DMS 273 (cell line): ENCODE results near the gene ETV6.

ENCODE experiments used
- DNase-seq: peaks from one replicate; lab custom pipeline; 2025; ENCODE audit not compliant: unreplicated experiment; lab: John Stamatoyannopoulos, UW

ETV6 gene

DNA sequence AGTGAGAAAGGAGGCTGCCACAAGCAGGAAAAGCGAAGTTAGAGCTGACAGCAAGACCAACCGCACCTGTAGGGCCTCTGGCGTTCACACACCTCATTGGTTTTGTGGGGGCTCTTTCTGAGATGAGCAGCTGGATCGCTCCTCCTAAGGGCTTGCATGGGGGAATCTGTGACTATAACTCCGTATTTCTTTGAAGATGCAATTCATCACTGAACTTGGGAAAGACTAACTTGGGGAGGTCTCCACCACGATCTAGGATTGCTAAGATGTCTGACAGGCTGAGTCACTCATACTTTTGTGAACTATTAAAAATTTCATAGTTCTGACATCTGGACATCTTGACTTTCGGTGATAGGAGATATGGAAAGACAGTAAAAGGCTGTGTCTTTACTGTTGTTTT is 173.6 kb downstream of the ETV6 start:
- DNase-seq, result no peak

DNA sequence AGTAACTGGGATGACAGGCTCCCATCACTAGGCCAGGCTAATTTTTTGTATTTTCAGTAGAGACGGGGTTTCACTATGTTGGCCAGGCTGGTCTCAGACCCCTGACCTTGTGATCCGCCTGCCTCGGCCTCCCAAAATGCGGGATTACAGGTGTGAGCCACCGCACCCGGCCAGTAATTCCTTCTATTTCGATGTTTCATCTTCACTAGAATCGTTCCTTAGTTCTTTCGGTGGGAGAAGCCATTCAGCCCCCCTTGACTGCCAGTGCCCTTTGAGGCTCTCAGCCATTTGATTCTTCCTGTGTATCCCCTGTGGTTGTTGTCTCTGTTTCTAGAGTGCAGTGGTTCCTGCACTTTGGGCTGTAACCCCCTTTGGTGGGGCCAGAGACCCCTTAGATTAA is 174.1 kb downstream of the ETV6 start:
- no peak for DNase-seq

DNA sequence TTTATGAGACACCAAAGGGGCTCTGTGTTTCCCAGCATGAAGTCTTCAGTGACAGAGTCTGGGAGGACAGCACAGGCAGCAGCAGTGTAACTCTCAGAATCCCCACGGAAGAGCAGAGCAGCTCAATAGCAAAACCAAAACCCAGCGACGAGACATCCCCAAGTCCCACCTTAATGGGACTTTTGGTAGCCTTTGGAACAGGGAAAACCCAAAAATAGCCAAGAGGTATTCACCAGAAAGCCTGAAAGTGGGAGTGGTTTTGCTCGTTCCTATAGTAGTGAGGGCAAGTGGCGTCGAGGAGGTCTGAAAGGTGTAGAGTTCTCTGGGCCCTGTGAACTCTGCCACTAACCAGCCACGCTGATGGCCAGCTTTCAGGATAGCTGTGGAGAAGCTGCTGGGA is 174.6 kb downstream of the ETV6 start:
- DNase-seq, result no peak

- no peak for DNase-seq
Measured at GRCh38 chr12:11824736-11825135, 175.3 kb downstream of the ETV6 start.

GRCh38 chr12:11825278-11825677 is 175.8 kb downstream of the ETV6 start:
- no peak for DNase-seq

DNA sequence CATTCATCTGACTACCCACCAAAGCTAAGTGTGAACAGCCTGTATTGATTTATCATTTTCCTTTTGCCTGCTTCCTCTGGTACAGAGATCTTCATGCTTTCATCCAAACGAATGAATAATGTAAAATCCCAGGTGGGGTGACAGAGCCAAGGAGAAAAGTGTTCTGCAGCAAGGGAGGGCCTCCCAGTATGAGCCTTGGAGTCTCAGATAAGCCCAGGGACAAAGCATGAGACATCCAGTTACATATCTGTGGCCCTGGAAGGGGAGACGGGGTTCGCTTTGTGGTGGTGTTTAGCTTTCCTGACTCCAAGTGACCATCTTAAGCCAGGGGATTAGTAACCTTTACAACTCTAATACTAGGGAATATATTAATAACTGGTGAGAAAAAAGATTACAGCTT is 177.1 kb downstream of the ETV6 start:
- no peak for DNase-seq

DNA sequence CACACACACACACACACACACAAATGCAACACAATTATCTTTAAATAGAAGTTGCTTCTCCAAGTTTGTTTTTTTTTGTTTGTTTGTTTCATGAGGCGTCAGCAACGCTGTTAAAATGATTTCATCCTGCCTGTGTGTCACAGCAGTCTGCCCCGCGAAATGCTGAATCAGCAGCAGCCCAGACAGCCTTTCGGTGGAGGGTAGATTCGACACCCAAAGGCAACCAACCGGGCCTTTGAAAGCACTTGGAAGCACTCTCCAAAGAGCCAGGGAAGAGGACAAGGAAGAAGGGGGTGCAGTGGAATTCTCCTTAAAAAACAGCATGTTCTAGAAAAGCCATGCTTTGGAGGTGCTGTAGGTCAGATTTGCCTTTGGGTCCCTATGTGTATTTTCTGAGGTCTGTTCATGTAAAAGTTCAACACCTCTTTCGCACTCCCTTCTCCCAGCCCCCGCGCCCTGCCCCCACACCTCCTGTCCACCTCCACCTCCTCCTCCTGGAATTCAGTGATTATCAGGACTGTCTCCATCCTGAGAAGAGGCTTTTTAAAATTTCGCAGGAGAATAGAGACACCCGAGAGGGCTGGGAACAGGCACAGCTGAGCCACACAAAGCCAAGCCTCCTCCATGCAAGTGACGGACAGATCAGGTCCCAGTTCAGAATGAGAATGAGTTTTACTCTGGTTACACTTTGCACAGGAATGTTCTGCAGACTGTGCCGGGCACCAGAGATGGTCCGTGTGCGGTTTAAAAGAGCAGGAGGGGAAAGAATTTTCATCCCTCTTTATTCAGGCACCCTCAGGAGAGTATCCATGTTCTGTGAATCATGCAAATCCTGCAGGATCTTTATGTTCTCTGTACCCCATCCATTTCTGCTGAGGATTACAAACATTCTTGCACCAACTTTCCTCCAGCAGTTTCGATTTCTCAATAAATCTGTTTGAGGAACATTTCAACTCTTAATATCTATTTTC is 177.9 kb downstream of the ETV6 start:
- no peak for DNase-seq

DNA sequence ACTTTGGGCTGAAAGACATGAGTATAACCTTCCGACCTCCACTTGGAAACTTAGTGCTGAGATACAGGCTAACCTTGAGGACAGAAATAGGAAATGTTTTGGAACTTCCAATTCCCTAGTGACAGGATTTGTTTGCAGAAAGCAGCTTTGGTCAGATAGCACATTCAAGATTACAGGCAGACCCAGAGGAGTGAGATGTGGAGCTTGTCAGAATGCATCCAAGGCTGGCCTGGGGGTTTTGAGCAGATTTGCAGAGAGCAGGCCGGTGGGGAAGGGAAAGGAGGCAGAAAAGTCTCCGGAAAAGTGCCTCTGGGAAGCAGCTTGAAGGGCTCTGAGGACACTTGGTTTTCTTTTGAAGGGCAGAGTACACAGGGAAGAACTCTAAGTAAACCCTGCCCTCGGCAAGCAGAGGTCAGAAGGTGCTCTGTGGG is 180.3 kb downstream of the ETV6 start:
- DNase-seq, result no peak

GRCh38 chr12:11830307-11830801 is 180.9 kb downstream of the ETV6 start:
- no peak for DNase-seq

GRCh38 chr12:11832093-11832492 is 182.6 kb downstream of the ETV6 start:
- no peak for DNase-seq

- DNase-seq, result no peak
Measured at GRCh38 chr12:11833174-11833895, 183.9 kb downstream of the ETV6 start.

- no peak for DNase-seq
Measured at GRCh38 chr12:11834104-11834812, 184.8 kb downstream of the ETV6 start.

DNA sequence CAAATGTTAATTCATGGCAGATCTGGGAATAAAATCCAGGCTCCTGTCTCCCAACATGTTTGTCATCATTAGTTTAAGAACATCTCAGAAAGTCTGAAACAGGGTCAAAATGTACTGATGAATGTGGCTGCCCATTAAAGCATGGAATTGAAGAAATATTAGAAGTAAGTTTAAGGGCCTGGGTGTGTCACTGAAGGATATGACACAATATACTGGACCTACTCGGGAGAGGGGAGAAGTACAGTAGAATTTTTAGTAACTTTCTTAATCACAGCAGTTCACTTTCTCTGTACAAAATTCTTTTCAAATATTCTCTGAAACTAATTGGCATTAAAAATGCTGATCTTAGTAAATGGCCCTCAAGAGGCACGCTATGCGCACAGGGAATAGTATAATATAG is 185.5 kb downstream of the ETV6 start:
- DNase-seq, result no peak

DNA sequence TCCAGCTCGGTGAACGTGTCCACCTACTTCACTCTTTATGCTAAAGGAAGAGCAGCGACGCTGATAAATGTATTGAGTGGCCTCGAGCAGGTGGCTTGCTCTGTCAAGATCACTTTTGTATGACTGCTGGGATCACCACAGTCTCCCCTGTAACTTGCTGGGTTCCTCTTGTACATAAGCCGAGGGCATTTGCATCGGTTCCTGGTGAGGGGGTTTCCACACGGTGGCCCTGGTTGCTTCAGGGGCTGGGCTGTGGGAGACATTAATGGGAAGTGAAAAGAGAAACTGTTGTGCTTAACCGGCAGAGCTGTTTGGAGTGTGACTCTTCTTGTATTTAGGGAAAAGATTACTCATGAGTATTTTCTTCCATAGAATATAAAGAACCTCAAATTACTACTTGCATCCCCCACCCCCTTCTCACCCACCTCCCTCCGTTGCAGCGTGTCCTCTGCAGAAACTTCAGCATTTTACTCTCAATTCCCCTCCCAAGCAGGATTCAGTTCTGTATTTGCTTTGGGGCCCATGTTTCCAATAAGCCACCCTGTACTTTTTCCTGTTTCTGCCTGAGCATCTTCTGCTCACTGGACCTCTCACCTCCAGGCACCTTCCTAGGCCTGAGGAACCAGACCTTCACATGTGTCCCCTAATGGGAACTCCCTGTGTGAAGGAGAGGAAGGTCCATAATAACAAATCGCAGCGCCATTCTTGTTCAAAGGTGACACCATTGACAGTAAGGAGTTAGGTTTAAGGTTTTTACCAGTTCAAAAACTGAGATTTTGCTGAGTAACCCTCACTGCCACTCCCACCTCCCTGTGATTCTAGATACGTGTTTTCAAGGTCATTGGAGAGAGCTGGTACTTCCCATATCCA is 187.0 kb downstream of the ETV6 start:
- DNase-seq, result no peak

DNA sequence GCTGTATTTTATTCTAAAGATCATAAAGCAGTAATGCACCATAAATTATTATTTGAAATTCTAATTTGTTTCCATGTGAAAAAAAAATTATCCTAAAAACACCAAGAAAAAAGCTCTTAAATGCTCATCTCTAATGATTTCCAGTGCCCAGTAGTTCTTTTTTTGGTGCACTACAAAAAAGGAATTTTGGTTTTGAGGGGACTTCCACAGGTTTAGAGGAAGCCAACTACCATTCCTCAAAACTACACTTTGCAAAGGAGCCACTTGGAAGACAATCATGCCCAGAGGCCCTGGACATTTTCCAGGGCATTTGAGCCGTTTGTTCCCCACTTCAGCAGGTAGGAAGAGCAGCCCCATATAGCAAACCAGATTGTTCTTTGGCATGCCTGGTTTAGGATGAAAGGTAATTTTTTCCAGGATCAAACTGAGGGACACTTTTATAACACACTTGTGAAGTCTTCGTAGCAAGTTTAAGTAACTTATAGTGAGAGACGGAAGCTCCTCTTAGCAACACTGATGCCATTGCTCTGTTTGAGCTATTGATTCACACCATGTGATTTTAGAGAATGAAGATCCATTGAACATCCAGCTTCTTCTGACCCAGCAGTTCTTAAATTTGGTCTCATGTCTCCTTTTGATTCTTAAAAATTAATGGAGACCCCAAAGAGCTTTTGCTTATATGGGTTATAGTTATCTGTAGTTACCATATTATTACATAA is 187.9 kb downstream of the ETV6 start:
- no peak for DNase-seq

- DNase-seq, result no peak
Measured at GRCh38 chr12:11838403-11838802, 188.9 kb downstream of the ETV6 start.

DNA sequence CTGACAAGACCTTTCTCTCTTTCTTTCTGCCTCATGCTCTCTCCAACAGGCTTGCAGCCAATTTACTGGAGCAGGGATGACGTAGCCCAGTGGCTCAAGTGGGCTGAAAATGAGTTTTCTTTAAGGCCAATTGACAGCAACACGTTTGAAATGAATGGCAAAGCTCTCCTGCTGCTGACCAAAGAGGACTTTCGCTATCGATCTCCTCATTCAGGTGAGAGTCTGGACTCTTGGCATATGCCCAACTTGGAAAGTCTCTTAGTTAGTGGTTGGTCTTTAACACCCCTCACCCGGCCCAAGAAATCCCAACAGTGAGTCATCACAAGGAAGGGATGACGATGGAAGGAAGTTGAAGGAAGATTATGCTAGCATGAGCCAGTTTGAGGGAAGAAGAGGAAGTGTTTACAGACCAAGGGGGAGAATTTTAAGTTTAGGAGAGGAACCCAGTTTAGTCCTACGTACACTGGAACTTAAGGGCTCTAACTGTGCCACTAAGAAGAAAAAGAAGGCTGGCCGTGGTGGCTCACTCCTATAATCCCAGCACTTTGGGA is 189.7 kb downstream of the ETV6 start:
- DNase-seq, result no peak

- DNase-seq, result no peak
Measured at GRCh38 chr12:11840366-11840765, 190.9 kb downstream of the ETV6 start.

DNA sequence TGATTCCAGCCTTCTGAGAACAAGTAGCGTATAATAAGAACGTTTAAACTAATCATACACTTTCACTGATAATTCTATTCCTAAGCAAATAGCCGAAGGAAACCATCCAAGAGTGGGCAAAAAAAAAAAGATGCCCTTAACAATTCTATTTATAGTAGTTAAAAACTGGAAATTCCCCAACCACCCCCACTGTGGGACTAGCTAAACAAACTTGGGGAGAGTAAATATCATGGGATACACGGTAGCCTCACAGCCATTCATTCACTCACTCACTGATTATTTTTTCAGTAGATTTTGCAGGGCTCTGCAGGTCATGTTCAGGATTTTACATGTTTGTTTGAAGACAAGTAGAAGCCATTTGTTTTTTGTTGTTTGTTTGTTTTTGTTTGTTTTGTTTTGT is 197.0 kb downstream of the ETV6 start:
- DNase-seq, result no peak

DNA sequence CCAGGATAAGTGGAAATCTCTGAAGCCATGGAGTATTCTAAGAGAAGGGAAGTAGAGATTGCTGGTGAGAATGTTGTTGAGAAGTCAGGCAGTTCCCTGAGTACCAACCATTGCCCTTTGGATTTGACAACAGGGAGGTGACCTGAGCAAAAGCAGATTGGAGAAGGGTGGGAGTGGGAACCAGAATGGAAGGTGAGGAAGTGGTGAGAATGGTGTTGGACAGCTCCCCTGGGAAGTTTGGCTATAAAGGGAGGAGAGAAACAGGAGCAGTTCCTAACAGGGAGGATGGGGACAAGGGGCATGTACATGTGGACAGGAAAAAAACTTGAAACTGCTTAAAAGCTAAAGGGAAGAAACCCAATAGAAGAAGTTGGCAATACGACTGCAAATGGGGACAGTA is 198.1 kb downstream of the ETV6 start:
- DNase-seq, result no peak
